WTC11 (cell line): ENCODE measurements around the gene CCDC107.

ENCODE experiments used
- ETV6 ChIP-seq: sonication (generic); formaldehyde crosslinking; IDR thresholded peaks from 2 replicates; pipeline ENCODE4 v1.8.1; 2022; ENCODE audit warnings: mild to moderate bottlenecking, missing genetic modification reagents
- TF ChIP-seq, protein P1 (sequence below): sonication (generic); formaldehyde crosslinking; IDR thresholded peaks from 2 replicates; pipeline ENCODE4 v1.8.1; 2022; ENCODE audit warnings: low read depth, missing genetic modification reagents, borderline replicate concordance
- TF ChIP-seq, protein P2 (sequence below): sonication (generic); formaldehyde crosslinking; conservative IDR thresholded peaks from 2 replicates; pipeline ENCODE4 v1.8.1; 2023; ENCODE audit warnings: mild to moderate bottlenecking, low read depth, missing genetic modification reagents, moderate library complexity
- TF ChIP-seq, protein P3 (sequence below): sonication (generic); formaldehyde crosslinking; IDR thresholded peaks from 2 replicates; pipeline ENCODE4 v1.8.1; 2023; ENCODE audit warnings: mild to moderate bottlenecking, missing genetic modification reagents, moderate library complexity

DNA sequence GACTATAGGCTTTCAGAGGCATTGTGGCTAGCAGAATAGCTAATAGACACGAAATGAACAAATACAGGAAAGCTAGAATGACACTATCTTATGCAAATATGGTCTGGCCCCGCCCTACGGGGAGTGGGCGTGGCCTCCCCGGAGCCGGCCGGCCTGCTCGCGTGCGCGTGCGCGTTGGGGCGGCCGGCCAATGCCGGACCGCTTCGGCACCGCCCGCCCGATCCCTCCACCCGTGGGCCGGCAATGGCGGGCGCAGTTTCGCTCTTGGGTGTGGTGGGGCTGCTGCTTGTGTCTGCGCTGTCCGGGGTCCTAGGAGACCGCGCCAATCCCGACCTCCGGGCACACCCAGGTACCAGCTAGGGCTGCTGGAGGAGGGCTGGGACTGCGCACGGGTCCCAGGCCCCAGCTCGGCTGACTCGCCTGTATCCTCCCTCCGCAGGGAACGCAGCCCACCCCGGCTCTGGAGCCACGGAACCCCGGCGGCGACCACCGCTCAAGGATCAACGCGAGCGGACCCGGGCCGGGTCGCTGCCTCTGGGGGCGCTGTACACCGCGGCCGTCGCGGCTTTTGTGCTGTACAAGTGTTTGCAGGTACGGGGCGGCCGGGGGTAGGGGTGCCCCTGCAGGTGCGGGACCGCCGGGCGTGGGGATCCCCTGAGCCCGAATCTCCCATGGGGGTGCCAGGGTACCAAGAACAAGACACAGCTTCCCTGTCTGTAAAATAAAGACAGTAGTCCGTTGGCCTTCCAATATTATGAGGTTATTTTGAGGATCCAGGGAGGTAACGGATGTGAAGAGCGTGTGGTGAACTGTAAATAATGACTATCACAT, at the start of gene CCDC107:
- peak; percentile 71; the same call in 1 of the 2 replicates for TF ChIP-seq ETV6 (CRISPR knock-in tag)
- TF ChIP-seq, protein P1, sequence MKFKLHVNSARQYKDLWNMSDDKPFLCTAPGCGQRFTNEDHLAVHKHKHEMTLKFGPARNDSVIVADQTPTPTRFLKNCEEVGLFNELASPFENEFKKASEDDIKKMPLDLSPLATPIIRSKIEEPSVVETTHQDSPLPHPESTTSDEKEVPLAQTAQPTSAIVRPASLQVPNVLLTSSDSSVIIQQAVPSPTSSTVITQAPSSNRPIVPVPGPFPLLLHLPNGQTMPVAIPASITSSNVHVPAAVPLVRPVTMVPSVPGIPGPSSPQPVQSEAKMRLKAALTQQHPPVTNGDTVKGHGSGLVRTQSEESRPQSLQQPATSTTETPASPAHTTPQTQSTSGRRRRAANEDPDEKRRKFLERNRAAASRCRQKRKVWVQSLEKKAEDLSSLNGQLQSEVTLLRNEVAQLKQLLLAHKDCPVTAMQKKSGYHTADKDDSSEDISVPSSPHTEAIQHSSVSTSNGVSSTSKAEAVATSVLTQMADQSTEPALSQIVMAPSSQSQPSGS (CRISPR knock-in tag): no peak
- TF ChIP-seq, protein P2, sequence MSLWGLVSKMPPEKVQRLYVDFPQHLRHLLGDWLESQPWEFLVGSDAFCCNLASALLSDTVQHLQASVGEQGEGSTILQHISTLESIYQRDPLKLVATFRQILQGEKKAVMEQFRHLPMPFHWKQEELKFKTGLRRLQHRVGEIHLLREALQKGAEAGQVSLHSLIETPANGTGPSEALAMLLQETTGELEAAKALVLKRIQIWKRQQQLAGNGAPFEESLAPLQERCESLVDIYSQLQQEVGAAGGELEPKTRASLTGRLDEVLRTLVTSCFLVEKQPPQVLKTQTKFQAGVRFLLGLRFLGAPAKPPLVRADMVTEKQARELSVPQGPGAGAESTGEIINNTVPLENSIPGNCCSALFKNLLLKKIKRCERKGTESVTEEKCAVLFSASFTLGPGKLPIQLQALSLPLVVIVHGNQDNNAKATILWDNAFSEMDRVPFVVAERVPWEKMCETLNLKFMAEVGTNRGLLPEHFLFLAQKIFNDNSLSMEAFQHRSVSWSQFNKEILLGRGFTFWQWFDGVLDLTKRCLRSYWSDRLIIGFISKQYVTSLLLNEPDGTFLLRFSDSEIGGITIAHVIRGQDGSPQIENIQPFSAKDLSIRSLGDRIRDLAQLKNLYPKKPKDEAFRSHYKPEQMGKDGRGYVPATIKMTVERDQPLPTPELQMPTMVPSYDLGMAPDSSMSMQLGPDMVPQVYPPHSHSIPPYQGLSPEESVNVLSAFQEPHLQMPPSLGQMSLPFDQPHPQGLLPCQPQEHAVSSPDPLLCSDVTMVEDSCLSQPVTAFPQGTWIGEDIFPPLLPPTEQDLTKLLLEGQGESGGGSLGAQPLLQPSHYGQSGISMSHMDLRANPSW (CRISPR knock-in tag): 0 out of 2 replicates have a peak, but pooled peaks have one; percentile 51
- TF ChIP-seq, protein P3, sequence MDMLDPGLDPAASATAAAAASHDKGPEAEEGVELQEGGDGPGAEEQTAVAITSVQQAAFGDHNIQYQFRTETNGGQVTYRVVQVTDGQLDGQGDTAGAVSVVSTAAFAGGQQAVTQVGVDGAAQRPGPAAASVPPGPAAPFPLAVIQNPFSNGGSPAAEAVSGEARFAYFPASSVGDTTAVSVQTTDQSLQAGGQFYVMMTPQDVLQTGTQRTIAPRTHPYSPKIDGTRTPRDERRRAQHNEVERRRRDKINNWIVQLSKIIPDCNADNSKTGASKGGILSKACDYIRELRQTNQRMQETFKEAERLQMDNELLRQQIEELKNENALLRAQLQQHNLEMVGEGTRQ: no peak
